Measurements from ENCODE around the gene RASSF1. TPM values are rescaled to one million over a fixed set of nuclear protein-coding genes. Genes with fewer than 3 reads are reported as not detected.

The RASSF1 gene
- total and polyA plus RNA-seq, 2 donors (not counting 3 experiments of a cell fraction or from before 2014, with no cell fraction given), result 31.9 to 59.7 TPM

- BruUV-seq (replicated peaks), result no TSS peak
- Histone ChIP-seq H3K27me3 (ENCODE audit: control insufficient read depth in 2 of 2, insufficient read depth in 2 of 2, low read length in 2 of 2) (no peaks in the 10 kb centered on the region), H3K9ac (replicated peaks; ENCODE audit: extremely low read depth, insufficient read depth, low read length) (peak overlapping the region; percentile 16), H2AFZ (ENCODE audit: low read depth, low read length) (peak overlapping the region; percentile 47), H3K27ac (ENCODE audit: insufficient read depth, low read depth, low read length) (peak overlapping the region; percentile 4), H3K4me1 (ENCODE audit: control insufficient read depth, extremely low read depth, insufficient read depth, low read length) (peaks cover 14% of the 10 kb centered on the region), H3K79me2 (ENCODE audit: control insufficient read depth, insufficient read depth, low read length) (peaks cover 27% of the 10 kb centered on the region), H4K20me1 (replicated peaks; ENCODE audit: control insufficient read depth, extremely low read depth, insufficient read depth, low read length) (no peaks in the 10 kb centered on the region), H3K4me2 (ENCODE audit: insufficient read depth, low read length) (peak overlapping the region; percentile 26), H3K4me3 (replicated peaks in 1 of 3; ENCODE audit: insufficient read depth in 1 of 3, low read depth in 1 of 3, low read length in 3 of 3) (no peak overlapping the region), H3K9me1 (replicated peaks; ENCODE audit: control insufficient read depth, extremely low read depth, insufficient read depth, low read length) (no peaks in the 10 kb centered on the region), H3K36me3 (ENCODE audit: control insufficient read depth in 2 of 2, extremely low read depth in 1 of 2, insufficient read depth in 2 of 2, low read length in 2 of 2) (peaks cover 1 to 19% of the 10 kb centered on the region in 2 experiments), H3K9me3 (replicated peaks; ENCODE audit: control insufficient read depth, insufficient read depth, low read length) (no peaks in the 10 kb centered on the region)
- intact Hi-C loops (cut with micrococcal nuclease) (no loop called here), dilution Hi-C loops (cut with MboI; ENCODE audit: extremely low pct_ligation_motif_present, low sequenced_read_pairs) (no loop called here)
- POLR2A ChIA-PET, result no interaction called here
- DNase-seq (ENCODE audit: low read depth, low spot score), result no peak
- CTCF ChIA-PET, result interaction anchor here (2.4 kb wide), 1 partner anchor 31 kb away, joined by 18 read pairs; no protein-coding TSS in a partner anchor
- no peak for TF ChIP-seq POLR2A (IDR thresholded peaks at IDR 0.05; ENCODE audit: low read depth, low read length)
- TF ChIP-seq FOS (IDR thresholded peaks at IDR 0.05; ENCODE audit: borderline replicate concordance, insufficient read depth, low read length), result no peak
- TF ChIP-seq POLR2AphosphoS5 (IDR thresholded peaks at IDR 0.05; ENCODE audit: insufficient read depth, low read depth, low read length), result no peak
- TF ChIP-seq CTCF (IDR thresholded peaks at IDR 0.05; ENCODE audit: extremely low read depth in 1 of 2, insufficient read depth in 1 of 2, low read depth in 1 of 2, low read length in 2 of 2), result no peak
- TF ChIP-seq GATA2 (IDR thresholded peaks at IDR 0.05; ENCODE audit: insufficient read depth, insufficient read length, low read depth, low read length), result no peak
- TF ChIP-seq EZH2 (IDR thresholded peaks at IDR 0.05; ENCODE audit: borderline replicate concordance, low read depth, low read length, severe bottlenecking), result no peak
- no peak for TF ChIP-seq MAX (IDR thresholded peaks at IDR 0.05; ENCODE audit: insufficient read depth, insufficient read length)
- TF ChIP-seq MYC (IDR thresholded peaks at IDR 0.05; ENCODE audit: low read depth, low read length), result no peak
- no peak for TF ChIP-seq JUN (IDR thresholded peaks at IDR 0.05; ENCODE audit: borderline replicate concordance, insufficient read depth, insufficient read length, low read depth)
- FAIRE-seq, result no peak
Measured at GRCh38 chr3:50293079-50293801, 47.4 kb downstream of the RASSF1 start.

Data from endothelial cell of umbilical vein (primary cell).